Measurements from ENCODE around the gene REEP2.
A peak's percentile ranks its signal among the peaks of the same experiment; 100 is the strongest.

Gene REEP2

GRCh38 chr5:138476918-138477317 lies 38.1 kb downstream of the REEP2 start:
- no peaks in the 10 kb centered on the region for H3K9me3 ChIP-seq
- H3K4me3 ChIP-seq, result no peak overlapping the region
- H3K36me3 ChIP-seq (replicated peaks), result no peaks in the 10 kb centered on the region
- H3K4me1 ChIP-seq, result peaks cover 13% of the 10 kb centered on the region
- in situ Hi-C loops (cut with MboI; ENCODE audit: low sequenced_read_pairs), result no loop called here
- DNase-seq (ENCODE audit: low spot score in 2 of 2), result peak; percentile 32 to 48
- H3K27me3 ChIP-seq (ENCODE audit: low read depth), result no peaks in the 10 kb centered on the region

GRCh38 chr5:138482638-138483037 lies 43.8 kb downstream of the REEP2 start:
- no peaks in the 10 kb centered on the region for H3K27me3 ChIP-seq (ENCODE audit: low read depth)
- no peak overlapping the region for H3K4me3 ChIP-seq
- H3K9me3 ChIP-seq, result no peaks in the 10 kb centered on the region
- no peak for DNase-seq (ENCODE audit: low spot score in 2 of 2)
- H3K4me1 ChIP-seq, result peaks cover 3% of the 10 kb centered on the region
- no peaks in the 10 kb centered on the region for H3K36me3 ChIP-seq (replicated peaks)
- in situ Hi-C loops (cut with MboI; ENCODE audit: low sequenced_read_pairs), result no loop called here

DNA sequence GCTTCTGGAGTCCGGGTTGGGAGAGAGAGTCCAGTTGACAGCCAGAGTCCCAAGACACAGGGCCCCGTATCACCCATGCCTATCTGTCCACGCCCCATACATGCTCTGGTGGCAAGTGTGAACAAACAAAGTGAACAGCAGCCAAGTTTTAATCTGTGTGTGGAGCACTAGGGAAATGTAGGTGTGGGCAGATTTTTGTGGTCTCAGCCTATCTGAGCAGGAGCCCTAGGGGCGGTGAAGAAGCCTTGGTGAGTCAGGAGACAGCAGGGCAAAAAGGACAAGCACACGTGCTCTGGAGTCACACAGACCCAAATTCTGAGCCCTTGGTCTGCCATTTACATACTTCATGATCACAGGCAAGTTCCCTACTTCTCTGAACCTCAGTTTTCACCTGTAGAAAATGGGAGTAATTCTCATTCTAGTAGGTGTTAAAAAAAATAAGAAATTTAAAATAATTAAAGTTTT lies 49.7 kb downstream of the REEP2 start:
- H3K36me3 ChIP-seq (replicated peaks), result no peaks in the 10 kb centered on the region
- DNase-seq (ENCODE audit: low spot score in 2 of 2), result no peak
- H3K4me1 ChIP-seq, result peaks cover 20% of the 10 kb centered on the region
- H3K4me3 ChIP-seq, result no peak overlapping the region
- H3K9me3 ChIP-seq, result no peaks in the 10 kb centered on the region
- in situ Hi-C loops (cut with MboI; ENCODE audit: low sequenced_read_pairs), result no loop called here
- no peaks in the 10 kb centered on the region for H3K27me3 ChIP-seq (ENCODE audit: low read depth)

- Histone ChIP-seq H3K27me3 (ENCODE audit: low read depth) (no peaks in the 10 kb centered on the region), H3K9me3 (no peaks in the 10 kb centered on the region), H3K4me3 (no peak overlapping the region), H3K4me1 (peaks cover 20% of the 10 kb centered on the region), H3K36me3 (replicated peaks) (no peaks in the 10 kb centered on the region)
- DNase-seq (ENCODE audit: low spot score in 2 of 2), result no peak
- in situ Hi-C loops (cut with MboI; ENCODE audit: low sequenced_read_pairs), result no loop called here
Measured at GRCh38 chr5:138489683-138490061, 50.8 kb downstream of the REEP2 start.

DNA sequence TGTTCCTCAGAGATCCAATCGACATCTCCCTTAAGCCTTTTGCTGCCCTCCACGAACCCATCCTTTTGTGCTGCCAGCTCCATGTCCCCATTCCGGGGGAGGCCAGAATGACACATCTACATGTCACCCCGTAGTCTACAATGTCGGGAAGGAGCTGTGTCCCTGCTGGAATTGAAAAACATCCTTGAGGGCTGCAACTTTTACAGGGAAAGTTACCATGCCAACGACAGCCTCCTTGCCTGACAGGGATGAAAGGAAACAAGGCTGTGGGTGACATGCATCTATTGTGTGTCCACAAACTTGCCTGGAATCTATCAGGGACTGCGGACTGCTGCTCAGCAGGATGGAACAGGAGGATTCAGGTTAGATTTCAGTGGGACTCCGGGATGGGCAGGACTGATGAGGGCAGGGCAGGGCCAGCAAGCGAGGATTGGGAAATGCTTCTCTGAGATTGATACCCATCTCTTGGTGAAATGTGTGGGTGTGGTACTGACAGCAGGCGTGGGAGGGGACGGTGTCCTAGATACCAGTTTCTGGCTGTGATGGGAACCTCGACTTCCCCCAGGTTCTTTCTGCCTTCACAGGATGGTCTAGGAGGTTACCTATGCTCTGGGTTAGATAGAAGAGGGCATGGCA lies 51.9 kb downstream of the REEP2 start:
- peak overlapping the region; percentile 37; the same call in 1 of the 2 replicates for H3K4me3 ChIP-seq
- H3K9me3 ChIP-seq, result no peaks in the 10 kb centered on the region
- H3K27me3 ChIP-seq (ENCODE audit: low read depth), result no peaks in the 10 kb centered on the region
- in situ Hi-C loops (cut with MboI; ENCODE audit: low sequenced_read_pairs), result no loop called here
- H3K4me1 ChIP-seq, result peaks cover 20% of the 10 kb centered on the region
- DNase-seq (ENCODE audit: low spot score in 2 of 2), result no peak
- no peaks in the 10 kb centered on the region for H3K36me3 ChIP-seq (replicated peaks)

GRCh38 chr5:138491284-138491648 lies 52.4 kb downstream of the REEP2 start:
- peak overlapping the region; percentile 37 for H3K4me3 ChIP-seq
- H3K4me1 ChIP-seq, result peaks cover 20% of the 10 kb centered on the region
- no peaks in the 10 kb centered on the region for H3K9me3 ChIP-seq
- H3K27me3 ChIP-seq (ENCODE audit: low read depth), result no peaks in the 10 kb centered on the region
- no peak for DNase-seq (ENCODE audit: low spot score in 2 of 2)
- no peaks in the 10 kb centered on the region for H3K36me3 ChIP-seq (replicated peaks)
- in situ Hi-C loops (cut with MboI; ENCODE audit: low sequenced_read_pairs), result no loop called here

DNA sequence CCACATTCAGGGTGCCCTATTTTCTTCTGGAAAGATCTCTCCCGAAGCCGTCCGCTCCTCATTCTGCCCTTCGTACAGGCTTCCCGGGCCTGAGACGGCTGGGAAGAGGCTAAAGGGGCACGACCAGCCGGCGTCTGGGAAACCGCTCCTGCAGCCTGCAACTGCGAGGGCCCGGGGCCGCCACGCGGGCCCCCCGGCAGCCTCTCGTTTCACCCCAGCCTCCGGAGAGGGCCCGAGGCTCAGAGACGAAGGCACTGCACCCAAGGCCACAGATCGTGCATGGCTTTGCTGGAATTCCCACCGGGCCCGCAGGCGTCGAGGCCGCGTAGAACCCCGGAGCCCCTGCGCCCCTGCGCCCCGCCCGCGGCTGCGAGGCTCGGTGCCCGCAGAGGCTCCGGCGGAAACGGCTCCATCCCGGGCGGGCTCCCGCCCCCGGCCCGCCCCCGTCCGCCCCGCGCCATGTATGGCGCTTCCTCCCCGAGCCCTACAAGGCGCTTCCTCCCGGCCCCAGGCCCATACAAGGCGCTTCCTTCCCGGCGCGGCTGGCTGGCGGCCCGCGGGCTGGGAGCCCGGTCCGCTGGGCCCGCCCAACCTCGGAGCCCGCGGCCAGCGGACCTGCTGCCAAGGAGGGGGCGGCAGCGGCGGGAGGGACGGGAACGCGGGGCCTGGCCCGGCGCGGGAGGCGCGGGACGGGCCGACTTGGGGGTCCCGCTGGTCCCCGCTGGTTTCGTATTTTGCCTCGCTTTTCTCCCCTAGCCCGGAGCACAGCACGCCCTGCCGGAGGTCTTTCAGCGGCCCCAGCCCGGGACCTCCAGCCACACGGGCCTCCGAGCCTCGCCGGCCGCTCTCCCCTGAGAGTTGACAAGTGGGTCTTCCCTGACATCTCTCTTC lies 53.1 kb downstream of the REEP2 start:
- Histone ChIP-seq H3K4me3 (peak overlapping the region; percentile 48), H3K27me3 (ENCODE audit: low read depth) (no peaks in the 10 kb centered on the region), H3K36me3 (replicated peaks) (no peaks in the 10 kb centered on the region), H3K9me3 (no peaks in the 10 kb centered on the region), H3K4me1 (peaks cover 18% of the 10 kb centered on the region)
- in situ Hi-C loops (cut with MboI; ENCODE audit: low sequenced_read_pairs), result no loop called here
- DNase-seq (ENCODE audit: low spot score in 2 of 2), result peak; percentile 82 to 91

DNA sequence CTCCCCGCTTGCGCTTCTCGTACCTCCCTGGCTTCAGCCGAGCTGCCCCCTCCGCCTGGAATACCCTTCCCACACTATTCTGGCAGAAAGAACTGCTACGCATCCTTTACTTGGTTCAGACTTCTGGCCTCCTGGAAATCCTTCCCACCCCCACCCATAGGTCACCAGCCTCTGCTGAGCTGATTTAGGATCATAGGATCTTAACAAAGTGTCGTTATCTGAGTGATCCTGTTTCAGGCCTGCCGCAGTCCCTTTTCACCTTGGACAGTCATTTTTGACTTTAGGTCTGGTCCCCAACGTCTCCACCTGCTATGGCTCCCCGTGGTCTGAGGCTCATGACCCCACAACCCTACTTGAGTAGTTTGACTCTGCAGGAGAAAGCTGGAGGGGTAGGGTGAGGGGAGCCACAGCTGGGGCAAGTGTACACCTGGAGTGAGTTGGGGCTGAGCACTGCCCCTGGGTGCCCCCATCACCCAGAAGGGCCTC lies 53.7 kb downstream of the REEP2 start:
- Histone ChIP-seq H3K4me3 (peak overlapping the region; percentile 48), H3K36me3 (replicated peaks) (no peaks in the 10 kb centered on the region), H3K9me3 (no peaks in the 10 kb centered on the region), H3K27me3 (ENCODE audit: low read depth) (no peaks in the 10 kb centered on the region), H3K4me1 (peaks cover 17% of the 10 kb centered on the region)
- DNase-seq (ENCODE audit: low spot score in 2 of 2), result no peak
- in situ Hi-C loops (cut with MboI; ENCODE audit: low sequenced_read_pairs), result no loop called here

- in situ Hi-C loops (cut with MboI; ENCODE audit: low sequenced_read_pairs), result no loop called here
Measured at GRCh38 chr5:138495351-138495750, 56.5 kb downstream of the REEP2 start.

More at GRCh38 chr5:138495351-138495750, 56.5 kb downstream of the REEP2 start:
- Histone ChIP-seq H3K27me3 (ENCODE audit: low read depth) (no peaks in the 10 kb centered on the region), H3K36me3 (replicated peaks) (no peaks in the 10 kb centered on the region), H3K4me1 (peaks cover 17% of the 10 kb centered on the region), H3K4me3 (no peak overlapping the region), H3K9me3 (no peaks in the 10 kb centered on the region)
- DNase-seq (ENCODE audit: low spot score in 2 of 2), result no peak
